NCI-H1048 (cell line): Measurements from ENCODE around the gene RUBCNL.
"Not testable (repeated sequence)": the region's sequence is repeated elsewhere in the genome, so short reads cannot be mapped to it uniquely, and the experiment has no call there.

Source experiments
- DNase-seq: peaks from one replicate; lab custom pipeline; 2025; lab: John Stamatoyannopoulos, UW

Gene RUBCNL

DNA sequence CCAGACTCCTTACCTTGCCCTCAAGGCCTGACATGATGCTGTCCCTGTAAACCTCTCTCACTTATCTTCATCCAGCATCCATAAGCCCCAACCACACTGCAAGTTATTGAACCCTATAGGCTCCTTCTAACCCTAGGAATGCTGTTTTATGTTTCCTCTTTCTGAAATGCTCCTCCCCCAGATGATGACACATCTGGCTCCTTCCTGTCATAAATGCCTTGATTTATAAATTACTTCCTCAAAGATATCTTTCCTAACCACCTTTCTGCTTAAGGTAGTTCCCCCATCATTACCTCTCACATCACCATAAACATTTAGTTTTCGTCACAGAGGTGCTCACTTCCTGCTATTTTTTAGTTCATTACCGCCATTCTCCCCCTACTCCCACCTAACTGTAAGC, 12.3 kb downstream of the RUBCNL start:
- no peak for DNase-seq

DNA sequence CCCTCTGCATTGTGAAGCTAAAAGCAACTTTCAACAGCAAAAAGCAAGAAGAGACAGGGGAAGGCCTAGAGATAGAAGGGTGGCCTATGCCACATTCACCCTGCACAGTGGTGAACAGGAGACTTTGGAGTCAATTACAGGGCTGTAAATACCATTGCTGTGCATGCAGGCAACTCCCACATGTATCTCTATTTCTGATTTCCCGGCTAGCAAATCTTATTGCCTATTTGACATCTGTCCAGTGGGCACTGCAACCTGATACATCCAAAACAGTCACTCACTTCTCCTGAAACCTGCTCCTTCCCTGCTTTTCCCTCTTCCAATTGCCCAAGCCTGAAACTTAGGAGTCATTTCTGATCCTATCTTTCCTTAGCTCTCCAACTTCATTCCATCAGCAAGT, 13.4 kb downstream of the RUBCNL start:
- DNase-seq: no peak

DNA sequence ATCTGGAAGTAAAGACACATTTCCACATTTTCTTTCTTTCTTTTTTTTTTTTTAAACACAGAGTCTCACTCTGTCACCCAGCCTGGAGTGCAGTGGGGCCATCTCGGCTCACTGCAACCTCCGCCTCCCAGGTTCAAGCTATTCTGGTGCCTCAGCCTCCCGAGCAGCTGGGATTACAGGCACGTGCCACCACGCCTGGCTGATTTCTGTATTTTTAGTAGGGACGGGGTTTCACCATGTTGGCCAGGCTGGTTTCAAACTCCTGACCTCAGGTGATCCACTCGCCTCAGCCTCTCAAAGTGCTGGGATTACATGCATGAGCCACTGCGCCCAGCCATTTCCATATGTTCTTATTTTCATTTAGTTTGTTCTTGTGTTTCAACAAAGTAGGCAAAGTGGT, 14.1 kb downstream of the RUBCNL start:
- DNase-seq: not testable (repeated sequence)

DNA sequence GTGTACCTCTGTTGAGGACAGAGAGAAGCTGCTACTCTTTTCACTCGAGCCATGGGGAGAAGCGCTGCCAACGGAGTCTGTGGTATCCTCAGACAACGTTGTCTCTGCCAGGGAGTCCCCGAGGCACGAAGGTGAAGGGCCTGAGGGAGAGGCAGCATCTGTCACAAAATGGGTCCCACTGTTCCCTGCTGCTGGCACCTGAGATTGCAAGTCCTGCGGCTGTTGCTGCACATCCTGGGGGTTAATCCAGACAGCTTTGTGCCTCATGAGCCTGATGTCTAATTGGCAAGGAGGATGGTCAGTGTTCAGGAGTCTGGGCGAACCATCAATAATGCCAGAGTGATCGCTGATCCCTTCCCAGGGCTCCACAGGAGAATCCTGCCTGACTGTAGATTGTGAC, 15.0 kb downstream of the RUBCNL start:
- DNase-seq: no peak

DNA sequence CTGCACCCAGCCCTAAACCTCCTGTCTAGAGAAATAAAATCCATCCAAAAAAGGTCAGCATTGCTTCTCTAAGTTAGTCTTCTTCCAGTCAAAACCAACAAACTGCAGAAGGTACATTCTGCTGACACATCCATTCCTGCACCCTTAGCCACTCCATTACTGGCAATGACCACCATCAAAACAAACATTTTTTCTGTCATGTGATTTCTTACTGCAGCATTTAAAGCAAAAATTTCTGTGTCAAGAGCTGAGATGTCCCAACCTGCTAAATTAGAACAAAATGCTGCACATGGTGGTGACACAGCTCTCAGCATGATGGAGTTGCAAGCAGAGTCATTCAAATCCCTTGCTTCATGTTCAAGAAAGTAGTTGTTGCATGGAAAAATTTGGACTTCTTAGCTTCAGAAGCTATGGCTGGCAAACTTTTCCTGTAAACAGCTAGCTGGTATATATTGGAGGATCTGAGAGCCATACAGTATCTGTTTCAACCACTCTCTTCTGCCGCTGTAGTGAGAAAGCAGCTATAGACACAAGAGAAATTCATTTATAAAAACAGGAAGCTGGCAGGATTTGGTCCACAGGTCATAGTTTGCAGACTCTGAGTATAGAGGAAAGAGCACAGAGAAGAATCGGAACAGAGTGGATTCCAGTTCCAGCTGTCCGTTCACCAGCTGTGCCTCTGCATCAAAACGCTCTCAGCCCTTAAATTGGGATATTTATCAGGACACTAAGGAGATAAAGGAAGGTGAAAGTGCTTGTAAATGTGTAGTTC, 17.4 kb downstream of the RUBCNL start:
- DNase-seq: no peak

DNA sequence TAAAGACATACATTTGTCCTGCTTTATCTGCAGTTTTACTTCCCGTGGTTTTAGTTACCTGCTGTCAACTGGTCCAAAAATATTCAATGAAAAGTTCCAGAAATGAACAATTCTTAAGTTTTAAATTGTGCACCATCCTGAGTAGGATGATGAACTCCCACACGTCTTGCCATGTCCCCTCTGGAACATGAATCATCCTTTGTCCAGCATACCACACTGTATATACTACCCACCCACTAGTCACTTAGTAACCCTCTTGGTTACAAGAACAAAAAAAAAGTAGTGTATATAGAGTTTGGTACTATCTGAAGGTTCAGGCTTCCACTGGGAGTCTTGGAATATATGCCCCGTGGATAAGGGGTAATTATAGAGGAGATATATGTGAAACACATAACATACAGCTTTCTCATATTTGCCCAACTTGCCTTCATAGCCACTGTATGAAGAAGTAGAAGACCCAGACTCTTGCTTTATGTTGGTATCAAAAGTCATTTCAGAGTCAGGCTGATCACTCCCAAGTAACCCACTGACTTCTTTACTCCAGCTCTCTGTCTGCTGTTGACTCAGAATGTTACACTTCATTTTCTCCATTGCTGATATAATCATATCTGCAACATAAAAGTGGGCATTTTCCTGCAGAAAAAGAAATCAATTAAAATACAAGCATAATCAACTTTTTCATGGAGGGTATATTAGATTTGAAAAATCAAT, 19.3 kb downstream of the RUBCNL start:
- DNase-seq: no peak

DNA sequence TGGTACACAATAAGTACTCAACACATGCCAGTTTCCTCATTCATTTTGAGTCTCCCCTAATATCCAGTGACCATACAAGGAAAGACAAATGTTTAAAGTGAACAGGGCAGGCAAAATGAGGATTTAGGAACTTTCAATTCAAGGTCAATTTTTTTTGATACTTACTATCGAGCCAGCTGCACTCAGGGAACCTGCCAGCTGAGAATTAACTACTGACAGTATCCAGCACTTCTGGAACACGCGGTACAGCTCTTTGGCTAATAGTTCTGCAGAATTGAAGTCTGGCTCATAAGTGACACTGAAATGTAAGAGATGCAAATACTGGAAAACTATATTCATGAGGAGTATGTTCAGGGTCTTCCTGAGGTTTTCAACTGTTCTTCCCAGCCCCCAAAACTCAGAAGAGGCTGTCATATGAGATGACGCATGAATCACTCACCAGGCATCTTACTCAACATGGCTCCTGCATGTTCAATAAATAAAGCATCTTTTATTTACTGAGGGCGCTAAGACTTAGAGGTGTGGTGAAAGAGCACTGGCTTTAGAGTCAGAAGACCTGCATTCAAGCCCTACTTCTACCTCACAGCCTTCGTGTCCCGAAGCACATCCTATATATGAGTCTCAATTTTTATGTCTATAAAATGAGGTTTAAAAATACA, 25.6 kb downstream of the RUBCNL start:
- no peak for DNase-seq

DNA sequence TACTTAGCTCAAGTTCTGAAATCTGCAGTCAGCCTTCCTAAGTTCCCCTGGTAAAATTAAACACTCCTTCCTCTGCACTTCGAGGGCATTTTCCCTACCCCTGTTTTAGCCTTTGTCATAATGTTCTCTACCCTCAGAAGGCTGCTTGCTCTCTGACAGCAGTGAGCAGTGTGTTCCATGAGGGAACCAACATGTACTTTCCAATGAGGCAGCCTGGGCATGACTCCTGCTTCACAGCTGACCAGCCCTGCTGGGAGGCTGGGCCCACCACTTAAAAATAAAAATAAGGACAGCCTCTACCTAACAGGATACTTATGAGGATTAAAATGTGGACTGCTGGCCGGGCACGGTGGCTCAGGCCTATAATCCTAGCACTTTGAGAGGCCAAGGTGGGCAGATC, 26.4 kb downstream of the RUBCNL start:
- DNase-seq: no peak

DNA sequence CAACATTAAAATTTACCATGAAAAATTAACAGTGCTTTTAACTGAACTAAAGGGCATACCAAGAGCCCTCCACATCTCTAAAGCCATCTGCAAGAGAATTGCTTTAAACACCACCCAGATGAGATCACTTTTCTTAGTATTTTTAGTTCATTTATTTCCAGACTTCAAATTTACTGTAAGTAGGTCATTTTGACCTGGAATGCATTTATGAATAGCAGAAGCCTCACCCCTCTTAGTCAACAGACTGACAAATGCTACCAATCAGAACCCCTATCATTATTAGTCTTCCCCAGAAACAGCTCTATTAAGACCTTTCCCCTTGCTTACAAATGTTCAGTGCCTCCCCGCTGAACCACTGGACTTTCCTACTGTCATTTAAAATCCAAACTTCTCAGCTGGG, 27.3 kb downstream of the RUBCNL start:
- DNase-seq: no peak

DNA sequence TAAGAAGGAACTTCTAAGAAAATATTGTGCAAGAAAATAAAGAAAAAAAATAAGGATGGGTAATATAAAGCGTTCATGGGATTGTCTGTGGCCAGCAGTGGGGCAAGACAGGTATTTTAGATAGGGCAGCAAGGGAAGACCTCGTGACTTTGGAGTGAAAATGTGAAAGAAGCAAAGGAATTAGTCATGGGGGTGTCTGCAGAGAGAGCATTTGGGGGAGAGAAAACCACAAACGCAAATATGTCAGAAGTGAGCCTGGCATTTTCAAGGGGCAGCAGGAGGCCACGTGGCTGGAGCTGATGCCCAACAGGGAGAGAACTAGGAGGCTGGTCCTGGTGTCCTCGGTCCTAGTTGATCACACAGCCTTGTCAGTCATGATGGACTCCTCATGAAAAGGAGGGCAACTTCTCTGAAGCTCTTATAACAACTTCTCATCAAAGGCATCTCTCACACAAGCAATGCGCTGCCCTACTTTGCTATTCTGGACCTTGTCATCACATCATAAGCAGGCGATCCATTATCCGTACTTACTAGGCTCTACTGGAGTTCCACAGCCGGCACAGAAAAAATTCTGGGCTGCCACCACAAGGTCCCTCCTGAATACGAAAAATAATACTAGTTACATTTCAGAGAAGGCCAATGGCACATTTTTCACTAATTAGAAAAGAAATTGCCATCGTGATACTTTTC, 31.0 kb downstream of the RUBCNL start:
- DNase-seq: no peak

DNA sequence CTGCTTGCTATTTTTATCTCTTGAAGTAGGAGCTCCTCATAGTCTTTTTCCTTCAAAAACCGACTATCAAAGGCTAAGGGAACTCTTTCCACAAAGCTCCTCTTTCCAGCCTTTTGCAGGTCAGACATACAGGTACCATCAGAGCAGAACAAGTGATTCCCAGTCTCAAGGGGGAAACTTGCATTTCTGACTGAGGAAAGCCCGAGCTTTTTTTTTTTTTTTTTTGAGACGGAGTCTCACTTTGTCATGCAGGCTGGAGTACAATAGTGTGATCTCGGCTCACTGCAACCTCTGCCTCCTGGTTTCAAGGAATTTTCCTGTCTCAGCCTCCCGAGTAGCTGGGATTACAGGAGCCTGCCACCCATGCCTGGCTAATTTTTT, 32.0 kb downstream of the RUBCNL start:
- DNase-seq: no peak

DNA sequence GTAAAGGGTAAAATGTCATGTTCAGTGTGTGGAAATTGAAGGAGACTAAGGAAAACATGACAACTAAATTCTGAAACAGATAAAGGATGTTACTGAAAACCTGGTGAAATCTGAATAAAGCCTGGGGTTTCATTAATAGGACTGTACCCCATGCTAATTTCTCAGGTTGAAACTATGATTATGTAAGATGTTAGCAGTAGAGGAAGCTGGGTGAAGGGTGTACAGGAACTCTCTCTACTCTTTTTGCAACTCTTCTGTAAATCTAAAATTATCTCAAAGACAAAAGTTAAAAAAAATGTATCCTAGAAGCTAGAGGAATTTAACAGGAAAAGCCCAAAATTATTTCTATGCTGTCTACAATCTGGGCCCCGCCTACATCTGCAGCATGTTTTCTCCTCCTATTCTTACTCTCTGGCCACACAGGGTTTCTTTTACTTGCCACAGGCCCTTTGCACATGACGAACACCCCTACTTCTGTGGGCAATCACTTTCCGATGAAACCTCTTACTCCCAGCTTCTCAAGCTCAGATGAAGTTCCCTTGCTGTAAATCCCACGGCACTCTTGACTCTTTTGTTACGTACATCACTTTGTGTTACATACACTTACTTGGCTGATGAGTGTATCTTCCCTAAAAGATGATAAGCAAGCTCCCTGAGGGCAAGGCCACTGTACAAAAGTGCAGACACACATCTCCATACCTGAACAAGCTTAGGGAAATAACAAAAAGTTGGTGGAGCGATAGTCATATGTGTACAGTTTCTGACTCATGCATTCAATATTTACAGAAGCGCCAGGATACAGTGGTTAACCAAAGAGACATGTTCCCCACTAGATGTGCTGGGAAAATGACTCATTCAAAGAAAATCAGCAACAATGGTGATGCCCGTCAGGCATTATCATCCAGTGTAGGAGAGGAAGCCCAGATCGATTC, 32.6 kb downstream of the RUBCNL start:
- no peak for DNase-seq

DNA sequence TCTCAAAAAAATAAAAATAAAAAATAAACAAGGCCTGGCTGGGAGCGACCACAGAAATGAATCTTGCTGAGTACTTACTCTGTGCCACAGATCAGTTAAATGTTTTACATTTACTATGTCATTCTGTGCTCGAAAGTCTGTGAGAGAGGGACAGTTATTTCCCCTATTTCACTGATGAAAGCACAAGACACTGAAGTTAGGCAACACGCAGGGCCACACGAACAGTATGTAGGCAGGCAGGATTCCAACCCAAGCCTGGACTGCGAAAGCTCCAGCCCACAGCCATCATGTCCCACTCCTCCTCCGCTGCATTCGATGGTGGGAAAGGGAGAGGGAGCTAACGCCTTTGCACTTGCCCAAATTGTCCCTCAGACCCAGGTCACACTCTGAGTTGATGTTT, 34.2 kb downstream of the RUBCNL start:
- DNase-seq: no peak

DNA sequence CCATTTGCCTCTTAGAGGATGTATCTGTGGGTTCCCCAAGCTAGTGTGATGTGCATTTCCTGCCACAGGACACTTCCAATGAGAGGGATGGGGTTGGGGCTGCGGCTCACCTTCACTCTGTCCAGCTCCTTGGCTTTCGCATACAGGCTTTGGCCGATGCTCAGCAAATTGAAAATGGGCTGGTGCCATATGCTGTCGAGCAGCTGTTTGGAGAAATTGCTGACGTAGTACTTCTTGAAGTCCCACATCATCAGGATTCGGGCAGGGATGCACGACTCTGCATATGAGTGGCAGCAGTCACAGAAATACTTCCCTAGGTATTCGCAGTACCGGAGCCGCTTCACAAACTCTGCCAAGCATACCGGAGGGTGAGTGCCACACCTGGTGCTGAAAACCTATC, 37.0 kb downstream of the RUBCNL start:
- DNase-seq: no peak

DNA sequence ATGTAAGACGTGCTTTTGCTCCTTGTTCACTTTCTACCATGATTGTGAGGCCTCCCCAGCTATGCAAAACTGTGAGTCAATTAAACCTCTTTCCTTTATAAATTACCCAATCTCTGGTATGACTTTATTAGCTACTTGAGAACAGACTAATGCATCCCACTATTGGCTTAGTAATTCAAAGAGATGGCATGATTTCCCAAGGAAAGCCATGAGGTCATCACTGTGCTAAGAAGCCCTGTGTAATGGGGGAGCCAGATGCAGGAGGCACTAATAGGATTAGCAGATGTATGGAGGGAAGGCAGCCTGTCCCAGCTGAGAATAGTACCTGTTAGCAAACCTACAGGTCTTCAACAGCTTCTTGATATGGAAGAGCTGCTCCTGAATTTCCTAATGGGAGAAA, 38.1 kb downstream of the RUBCNL start:
- DNase-seq: no peak

DNA sequence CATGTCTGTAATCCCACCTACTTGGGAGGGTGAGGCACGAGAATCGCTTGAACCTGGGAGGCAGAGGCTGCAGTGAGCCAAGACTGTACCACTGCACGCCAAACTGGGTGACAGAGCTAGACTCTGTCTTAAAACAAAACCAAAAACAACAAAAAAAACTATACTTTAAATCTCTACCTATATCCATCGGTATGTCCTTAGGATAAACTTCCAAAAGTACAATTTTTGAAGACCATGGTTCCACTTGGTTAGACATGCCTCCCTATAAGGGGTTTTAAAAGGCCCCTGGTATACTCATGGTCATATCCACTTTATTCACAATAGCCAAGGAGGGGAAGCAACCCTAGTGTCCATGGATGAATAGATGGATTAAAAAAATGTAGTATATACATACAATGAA, 39.8 kb downstream of the RUBCNL start:
- DNase-seq: no peak

DNA sequence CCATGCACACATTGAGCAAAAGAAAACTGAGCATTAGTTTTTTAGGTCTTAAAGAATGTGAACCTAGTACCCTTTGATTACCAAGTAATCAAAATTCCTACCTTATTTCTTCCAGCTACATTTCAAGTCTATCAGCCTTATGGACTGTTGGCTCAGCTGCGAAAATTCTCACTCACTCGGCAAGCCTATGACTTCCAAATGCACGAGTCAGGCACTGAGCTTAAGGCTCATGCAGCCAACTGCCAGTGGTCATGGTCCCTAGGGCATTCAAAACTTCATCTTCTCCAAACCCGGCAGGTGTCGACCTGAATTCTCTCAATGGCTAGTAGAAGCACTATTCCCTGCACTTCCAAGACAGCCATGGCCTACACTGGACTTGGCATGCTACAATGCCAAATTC, 41.2 kb downstream of the RUBCNL start:
- DNase-seq: no peak

DNA sequence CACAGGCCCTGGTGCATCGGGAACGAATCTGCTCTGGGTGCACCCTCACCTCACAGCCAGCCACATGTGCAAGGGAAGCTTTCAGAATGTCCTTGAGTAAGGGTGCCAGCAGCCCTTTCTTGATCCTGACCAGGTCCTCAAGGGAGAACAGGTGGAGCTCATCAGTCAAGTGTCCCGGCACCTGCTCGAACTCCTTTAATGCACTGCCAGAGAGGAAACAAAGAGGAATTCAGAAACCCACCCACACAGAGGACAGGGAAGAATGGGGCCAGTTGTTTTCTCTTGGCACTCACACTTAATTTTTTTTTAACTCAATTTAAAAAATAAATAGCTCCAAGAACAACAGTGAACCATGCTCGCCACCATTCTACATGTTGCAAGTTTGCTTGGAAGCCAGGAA, 41.7 kb downstream of the RUBCNL start:
- DNase-seq: no peak

DNA sequence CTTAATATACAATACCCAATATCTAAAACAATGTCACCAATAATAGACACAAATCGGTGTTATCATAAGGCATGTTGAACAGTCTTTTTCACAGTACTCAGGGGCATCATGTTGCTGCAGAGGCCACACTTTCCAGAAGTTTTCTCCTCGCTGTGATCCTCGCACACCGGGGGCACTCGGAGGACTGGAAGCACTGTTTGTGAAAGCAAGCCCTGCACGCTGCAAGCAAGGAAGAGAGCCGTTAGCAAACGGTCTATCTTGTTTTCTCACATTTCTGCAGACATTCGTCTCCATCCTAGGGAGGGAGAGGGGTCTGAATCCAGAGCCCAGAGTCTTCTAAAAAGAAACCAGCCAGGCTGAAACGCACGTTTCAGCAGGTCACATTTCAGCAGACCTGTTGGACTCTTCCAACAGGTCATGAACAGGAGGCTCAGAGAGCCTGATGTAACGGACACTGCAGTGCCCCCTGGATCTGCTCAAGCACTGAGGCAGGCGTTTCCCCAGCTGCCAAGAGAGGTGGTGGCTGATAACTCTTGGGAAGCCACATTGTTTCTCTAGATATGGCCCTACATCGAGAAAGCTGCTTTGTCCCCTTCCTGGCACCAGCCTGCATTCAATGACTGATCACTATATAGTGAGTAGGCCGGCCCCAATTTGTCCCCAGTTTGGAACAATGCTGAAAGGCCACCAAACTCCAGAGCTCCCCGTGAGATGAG, 43.6 kb downstream of the RUBCNL start:
- no peak for DNase-seq

DNA sequence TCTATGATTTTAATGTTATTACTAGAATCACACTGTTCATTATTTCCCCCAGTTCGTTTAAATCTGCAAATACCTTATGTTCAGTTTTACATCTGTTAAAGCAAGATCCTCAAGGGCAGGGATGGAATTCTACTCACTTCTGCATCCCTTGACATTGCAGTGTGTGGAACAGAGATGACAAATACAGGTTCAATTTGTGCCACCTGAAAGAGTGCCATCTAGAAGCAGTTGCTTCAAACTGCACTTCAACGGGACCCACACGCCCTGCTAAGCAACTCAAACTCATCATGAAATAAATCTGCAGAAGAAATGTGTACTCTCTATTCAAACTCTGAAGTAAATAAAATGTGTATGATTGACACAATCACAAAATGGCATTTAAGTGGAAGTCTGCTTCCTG, 44.5 kb downstream of the RUBCNL start:
- no peak for DNase-seq

DNA sequence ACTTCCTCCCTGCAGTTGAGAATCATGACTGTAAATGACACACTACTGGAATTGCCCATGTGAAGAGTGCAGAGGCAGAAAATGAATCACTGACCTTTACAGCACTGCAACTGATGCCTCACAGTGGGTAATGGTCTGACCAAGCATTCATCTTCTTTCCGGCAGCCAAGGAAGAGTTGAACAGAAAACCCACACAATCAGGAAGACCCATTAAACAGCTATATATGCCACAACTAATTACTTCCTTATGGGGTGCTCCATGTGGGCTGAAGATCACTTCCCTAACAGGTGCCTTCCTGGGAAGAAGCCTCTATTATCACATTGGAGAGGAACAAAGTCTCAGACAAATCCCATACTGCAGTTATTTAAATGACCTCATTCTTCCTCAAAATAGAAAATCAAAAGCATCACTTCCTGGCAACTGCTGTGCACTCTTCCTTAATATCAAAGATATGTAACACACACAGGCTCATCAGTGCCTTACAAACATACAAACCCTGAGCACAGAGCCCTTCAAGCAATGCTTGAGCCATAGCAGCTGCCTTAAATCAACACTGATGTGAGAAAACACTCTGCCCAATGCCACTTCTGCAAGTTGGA, 45.8 kb downstream of the RUBCNL start:
- DNase-seq: no peak
